K562 (cell line): ENCODE results near the gene MARK2. TPM values are rescaled to one million over a fixed set of nuclear protein-coding genes. Genes with fewer than 3 reads are reported as not detected.

ENCODE experiments used
- CBX1 ChIP-seq: sonication (generic); IDR thresholded peaks from 2 replicates; pipeline ENCODE4 v1.6.1; 2016; ENCODE audit warnings: antibody characterized with exemption, low read depth, mild to moderate bottlenecking
- CHD4 ChIP-seq: fragments of 200-600 bp; sonication (generic); IDR thresholded peaks from 3 replicates; pipeline ENCODE4 v1.6.1; 2012; ENCODE audit warnings: low read depth, mild to moderate bottlenecking, mixed read lengths, low read length, inconsistent platforms; ENCODE audit not compliant: insufficient read depth, insufficient replicate concordance, poor library complexity, severe bottlenecking
- GABPB1 ChIP-seq: sonication (generic); formaldehyde crosslinking; IDR thresholded peaks from 2 replicates; pipeline ENCODE4 v1.8.0; 2022; ENCODE audit warnings: mild to moderate bottlenecking, missing genetic modification reagents
- HMGN3 ChIP-seq: IDR thresholded peaks from 2 replicates; pipeline ENCODE4 v1.6.1; 2011; ENCODE audit warnings: borderline replicate concordance, low read depth, mild to moderate bottlenecking, mixed read lengths, low read length; ENCODE audit not compliant: insufficient read length; ENCODE audit errors: extremely low read depth
- KAT2B ChIP-seq: IDR thresholded peaks from one replicate; pipeline ENCODE4 v1.6.1; 2012; ENCODE audit warnings: low read depth, mild to moderate bottlenecking, control low read depth, inconsistent platforms, low read length, moderate library complexity
- MBD2 ChIP-seq: sonication (generic); IDR thresholded peaks from 2 replicates; pipeline ENCODE4 v1.6.1; 2016; ENCODE audit warnings: low read depth, borderline replicate concordance
- TGIF2 ChIP-seq: sonication (generic); formaldehyde crosslinking; IDR thresholded peaks from 2 replicates; pipeline ENCODE4 v1.8.1; 2022; ENCODE audit warnings: mild to moderate bottlenecking, missing genetic modification reagents, moderate library complexity
- ZBTB7A ChIP-seq: IDR thresholded peaks from 2 replicates; pipeline ENCODE4 v1.6.1; 2011; ENCODE audit warnings: low read depth, mild to moderate bottlenecking, low read length, moderate library complexity, borderline replicate concordance; ENCODE audit not compliant: control insufficient read depth
- ZNF239 ChIP-seq: fragments of 250-450 bp; sonication (Bioruptor Pico); IDR thresholded peaks from 2 replicates; pipeline ENCODE4 v1.4.0; 2020; ENCODE audit warnings: mild to moderate bottlenecking
- polyA plus RNA-seq, 8 experiments: library from polyadenylated mRNA; depleted of rRNA in 4 of 8; stranded (reverse) in 5 of 8; unstranded in 3 of 8; fragments of >200 nt; fragmentation: Nextera tagmentation in 2 of 8; fragmentation: Illumina TruSeq in 1 of 8; extraction: Ambion mirVana in 2 of 8; extraction: Trizol in 1 of 8; gene quantifications; 2 replicates each; pipeline versions ENCODE4 v1.2.1 to v1.2.3, GENCODE V29; 2011 to 2014; ENCODE audit warnings: inconsistent platforms in 1 of 8, missing spikeins in 1 of 8
- total RNA-seq, 7 experiments: library from RNA; depleted of rRNA in 6 of 7; stranded (reverse); fragments of >200 nt in 6 of 7; fragmentation: Illumina TruSeq in 2 of 7; extraction: Trizol in 2 of 7; gene quantifications; 2 replicates each; pipeline versions ENCODE4 v1.2.1 to v1.2.3, GENCODE V29; 2011 to 2021; ENCODE audit warnings: low replicate concordance in 1 of 7
- TF ChIP-seq, protein P1 (sequence below): conservative IDR thresholded peaks from 2 replicates; pipeline ENCODE4 v1.6.1; 2011; ENCODE audit warnings: low read depth, mild to moderate bottlenecking, low read length; ENCODE audit not compliant: control insufficient read depth
- TF ChIP-seq, protein P2 (sequence below): sonication (generic); formaldehyde crosslinking; IDR thresholded peaks from 2 replicates; pipeline ENCODE4 v1.8.1; 2023; ENCODE audit warnings: mild to moderate bottlenecking, missing genetic modification reagents
- TF ChIP-seq, protein P3 (sequence below): fragments of 200-800 bp; sonication (Bioruptor generic); IDR thresholded peaks from 2 replicates; pipeline ENCODE4 v1.6.1; 2017; ENCODE audit warnings: missing genetic modification characterization, missing compliant biosample characterization
- TF ChIP-seq, protein P4 (sequence below), 2 experiments: IDR thresholded peaks; 2 replicates each; pipeline ENCODE4 v1.6.1; 2012; ENCODE audit warnings: improper control_type of control experiment in 2 of 2, low read depth in 2 of 2, low read length in 2 of 2, borderline replicate concordance in 1 of 2
- TF ChIP-seq, protein P5 (sequence below), 3 experiments: fragments of 200-800 bp in 1 of 3; sonication (Bioruptor generic) in 1 of 3; sonication (generic) in 1 of 3; formaldehyde crosslinking in 1 of 3; IDR thresholded peaks; 2 replicates each; pipeline versions ENCODE4 v1.6.1 to v1.8.0; 2016 to 2022; ENCODE audit warnings: mild to moderate bottlenecking in 2 of 3, missing compliant biosample characterization in 2 of 3, missing genetic modification characterization in 2 of 3, missing genetic modification reagents in 1 of 3

Gene MARK2
- total and polyA plus RNA-seq, 9 of the 15 experiments (the other 6 are each of a cell fraction or from before 2014, with no cell fraction given) = 0.32 to 43.5 (median 15.1) TPM

DNA sequence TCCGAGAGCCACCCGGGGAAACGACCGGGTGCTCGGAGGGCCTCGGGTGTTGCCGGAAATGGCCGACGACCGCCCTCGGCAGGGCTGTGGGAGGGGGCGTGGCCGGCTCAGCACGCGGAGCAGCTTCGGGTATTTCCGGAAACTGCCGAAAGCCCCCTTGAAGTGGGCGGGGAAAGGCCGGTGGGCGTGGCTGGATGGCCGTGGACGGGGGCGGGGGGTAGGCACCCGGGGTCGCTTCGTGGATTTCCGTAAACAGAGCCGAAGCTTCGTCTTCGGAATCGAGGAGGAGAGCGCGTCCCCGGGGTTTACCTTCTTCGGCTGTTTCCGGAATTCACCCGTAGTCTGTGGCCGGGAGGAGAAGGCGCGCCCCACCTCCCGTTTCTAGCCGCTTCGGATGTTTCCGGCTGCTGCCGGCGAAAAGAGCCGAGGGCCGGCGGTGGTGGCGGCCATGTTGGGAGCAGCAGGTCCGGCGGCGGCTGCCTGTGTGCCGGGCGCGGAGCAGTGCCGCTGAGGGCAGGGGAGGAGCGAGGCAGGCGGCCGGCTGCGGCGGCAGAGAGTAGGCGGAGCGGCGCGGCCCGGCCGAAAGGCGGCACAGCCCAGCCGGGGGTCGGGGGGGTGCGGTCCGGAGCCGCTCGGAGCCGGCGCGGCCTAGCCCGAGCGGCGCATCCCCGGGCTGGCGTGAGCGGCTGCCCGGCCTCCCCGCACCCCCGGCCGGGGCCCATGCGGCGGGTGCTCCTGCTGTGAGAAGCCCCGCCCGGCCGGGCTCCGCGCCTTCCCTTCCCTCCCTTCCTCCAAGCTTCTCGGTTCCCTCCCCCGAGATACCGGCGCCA lies at the start of gene MARK2 (continued):
- TF ChIP-seq TGIF2 (CRISPR knock-in tag) (peak; percentile 68; the same call in 1 of the 2 replicates), GABPB1 (CRISPR knock-in tag) (peak; percentile 57; the same call in 1 of the 2 replicates), CHD4 (no peak), ZBTB7A (peak; percentile 73; the same call in 1 of the 2 replicates), KAT2B (no peak), CBX1 (peak; percentile 52; the same call in 1 of the 2 replicates), MBD2 (peak; percentile 25; the same call in 1 of the 2 replicates), HMGN3 (peak; percentile 23), ZNF239 (no peak)
- TF ChIP-seq, protein P1, sequence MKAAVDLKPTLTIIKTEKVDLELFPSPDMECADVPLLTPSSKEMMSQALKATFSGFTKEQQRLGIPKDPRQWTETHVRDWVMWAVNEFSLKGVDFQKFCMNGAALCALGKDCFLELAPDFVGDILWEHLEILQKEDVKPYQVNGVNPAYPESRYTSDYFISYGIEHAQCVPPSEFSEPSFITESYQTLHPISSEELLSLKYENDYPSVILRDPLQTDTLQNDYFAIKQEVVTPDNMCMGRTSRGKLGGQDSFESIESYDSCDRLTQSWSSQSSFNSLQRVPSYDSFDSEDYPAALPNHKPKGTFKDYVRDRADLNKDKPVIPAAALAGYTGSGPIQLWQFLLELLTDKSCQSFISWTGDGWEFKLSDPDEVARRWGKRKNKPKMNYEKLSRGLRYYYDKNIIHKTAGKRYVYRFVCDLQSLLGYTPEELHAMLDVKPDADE = peak; percentile 77
- TF ChIP-seq, protein P2, sequence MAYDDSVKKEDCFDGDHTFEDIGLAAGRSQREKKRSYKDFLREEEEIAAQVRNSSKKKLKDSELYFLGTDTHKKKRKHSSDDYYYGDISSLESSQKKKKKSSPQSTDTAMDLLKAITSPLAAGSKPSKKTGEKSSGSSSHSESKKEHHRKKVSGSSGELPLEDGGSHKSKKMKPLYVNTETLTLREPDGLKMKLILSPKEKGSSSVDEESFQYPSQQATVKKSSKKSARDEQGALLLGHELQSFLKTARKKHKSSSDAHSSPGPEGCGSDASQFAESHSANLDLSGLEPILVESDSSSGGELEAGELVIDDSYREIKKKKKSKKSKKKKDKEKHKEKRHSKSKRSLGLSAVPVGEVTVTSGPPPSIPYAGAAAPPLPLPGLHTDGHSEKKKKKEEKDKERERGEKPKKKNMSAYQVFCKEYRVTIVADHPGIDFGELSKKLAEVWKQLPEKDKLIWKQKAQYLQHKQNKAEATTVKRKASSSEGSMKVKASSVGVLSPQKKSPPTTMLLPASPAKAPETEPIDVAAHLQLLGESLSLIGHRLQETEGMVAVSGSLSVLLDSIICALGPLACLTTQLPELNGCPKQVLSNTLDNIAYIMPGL (CRISPR knock-in tag) = peak; percentile 96
- TF ChIP-seq, protein P3, sequence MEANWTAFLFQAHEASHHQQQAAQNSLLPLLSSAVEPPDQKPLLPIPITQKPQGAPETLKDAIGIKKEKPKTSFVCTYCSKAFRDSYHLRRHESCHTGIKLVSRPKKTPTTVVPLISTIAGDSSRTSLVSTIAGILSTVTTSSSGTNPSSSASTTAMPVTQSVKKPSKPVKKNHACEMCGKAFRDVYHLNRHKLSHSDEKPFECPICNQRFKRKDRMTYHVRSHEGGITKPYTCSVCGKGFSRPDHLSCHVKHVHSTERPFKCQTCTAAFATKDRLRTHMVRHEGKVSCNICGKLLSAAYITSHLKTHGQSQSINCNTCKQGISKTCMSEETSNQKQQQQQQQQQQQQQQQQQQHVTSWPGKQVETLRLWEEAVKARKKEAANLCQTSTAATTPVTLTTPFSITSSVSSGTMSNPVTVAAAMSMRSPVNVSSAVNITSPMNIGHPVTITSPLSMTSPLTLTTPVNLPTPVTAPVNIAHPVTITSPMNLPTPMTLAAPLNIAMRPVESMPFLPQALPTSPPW (CRISPR knock-in tag) = peak; percentile 88
- TF ChIP-seq, protein P4, sequence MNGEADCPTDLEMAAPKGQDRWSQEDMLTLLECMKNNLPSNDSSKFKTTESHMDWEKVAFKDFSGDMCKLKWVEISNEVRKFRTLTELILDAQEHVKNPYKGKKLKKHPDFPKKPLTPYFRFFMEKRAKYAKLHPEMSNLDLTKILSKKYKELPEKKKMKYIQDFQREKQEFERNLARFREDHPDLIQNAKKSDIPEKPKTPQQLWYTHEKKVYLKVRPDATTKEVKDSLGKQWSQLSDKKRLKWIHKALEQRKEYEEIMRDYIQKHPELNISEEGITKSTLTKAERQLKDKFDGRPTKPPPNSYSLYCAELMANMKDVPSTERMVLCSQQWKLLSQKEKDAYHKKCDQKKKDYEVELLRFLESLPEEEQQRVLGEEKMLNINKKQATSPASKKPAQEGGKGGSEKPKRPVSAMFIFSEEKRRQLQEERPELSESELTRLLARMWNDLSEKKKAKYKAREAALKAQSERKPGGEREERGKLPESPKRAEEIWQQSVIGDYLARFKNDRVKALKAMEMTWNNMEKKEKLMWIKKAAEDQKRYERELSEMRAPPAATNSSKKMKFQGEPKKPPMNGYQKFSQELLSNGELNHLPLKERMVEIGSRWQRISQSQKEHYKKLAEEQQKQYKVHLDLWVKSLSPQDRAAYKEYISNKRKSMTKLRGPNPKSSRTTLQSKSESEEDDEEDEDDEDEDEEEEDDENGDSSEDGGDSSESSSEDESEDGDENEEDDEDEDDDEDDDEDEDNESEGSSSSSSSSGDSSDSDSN (IDR thresholded peaks at IDR 0.05; ENCODE audit: borderline replicate concordance in 1 of 2, low read depth in 2 of 2, low read length in 2 of 2) = peak; percentile 100
- TF ChIP-seq, protein P5, sequence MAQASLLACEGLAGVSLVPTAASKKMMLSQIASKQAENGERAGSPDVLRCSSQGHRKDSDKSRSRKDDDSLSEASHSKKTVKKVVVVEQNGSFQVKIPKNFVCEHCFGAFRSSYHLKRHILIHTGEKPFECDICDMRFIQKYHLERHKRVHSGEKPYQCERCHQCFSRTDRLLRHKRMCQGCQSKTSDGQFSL (CRISPR knock-in tag; IDR thresholded peaks at IDR 0.05) = peak; percentile 65; the same call in 1 of the 2 replicates
- TF ChIP-seq, protein P5 (tag; IDR thresholded peaks at IDR 0.05) = peak in 1 of 2 experiments; percentile 52; a peak in 1 of 4 replicates
